B cell (primary cell): ENCODE measurements around the gene PDZD8.

Experiments used
- CTCF ChIP-seq: fragments of 200-600 bp; IDR thresholded peaks from one replicate; pipeline ENCODE4 v1.8.0; 2022; ENCODE audit warnings: antibody characterized with exemption, mild to moderate bottlenecking
- EZH2 ChIP-seq: IDR thresholded peaks from 2 replicates; pipeline ENCODE4 v1.6.1; 2012; ENCODE audit warnings: borderline replicate concordance, low read depth, mild to moderate bottlenecking, moderate library complexity, low read length; ENCODE audit not compliant: insufficient read depth, poor library complexity, severe bottlenecking

GRCh38 chr10:117241541-117242462 lies 133.4 kb downstream of the PDZD8 start:
- TF ChIP-seq CTCF (no peak), EZH2 (no peak)
